HEK293 (cell line): ENCODE data around the gene COL6A5.

Source experiments
- CTCF ChIA-PET: fragments of 350-600 bp; formaldehyde crosslinking; extraction: SDS; loops from one replicate; lab custom pipeline; 2021; ENCODE audit warnings: antibody characterized with exemption; lab: Yijun Ruan, JAX
- POLR2A ChIA-PET: fragments of 300-600 bp; formaldehyde crosslinking; extraction: SDS; loops from one replicate; lab custom pipeline; 2020; ENCODE audit warnings: antibody characterized with exemption, inconsistent platforms; lab: Yijun Ruan, JAX
- H3K27ac ChIP-seq: fragments of 200-500 bp; sonication (Bioruptor generic); 2 replicates; pipeline ENCODE4 v1.5.1; 2014; ENCODE audit warnings: low read depth, low read length, control low read depth, inconsistent platforms; ENCODE audit errors: extremely low read depth
- H3K36me3 ChIP-seq, 2 experiments: fragments of 200-500 bp in 1 of 2; sonication (Bioruptor generic) in 1 of 2; 1 replicate in 1 of 2; 2 replicates in 1 of 2; pipeline ENCODE4 v1.5.1; 2014 to 2017; ENCODE audit warnings: inconsistent platforms in 2 of 2, low read length in 2 of 2; ENCODE audit not compliant: control insufficient read depth in 2 of 2, insufficient read depth in 1 of 2
- H3K4me1 ChIP-seq: fragments of 200-500 bp; sonication (Bioruptor generic); 2 replicates; pipeline ENCODE4 v1.5.1; 2014; ENCODE audit warnings: mild to moderate bottlenecking, low read length, inconsistent platforms; ENCODE audit not compliant: control insufficient read depth, insufficient read depth
- H3K4me3 ChIP-seq: 2 replicates; pipeline ENCODE4 v1.5.1; 2011; ENCODE audit warnings: low read depth, mild to moderate bottlenecking, control low read depth, low read length, moderate library complexity
- H3K9me3 ChIP-seq: fragments of 200-500 bp; sonication (Bioruptor generic); 2 replicates; pipeline ENCODE4 v1.5.1; 2014; ENCODE audit warnings: low read depth, low read length, inconsistent platforms; ENCODE audit not compliant: control insufficient read depth, insufficient read depth
- GLIS1 ChIP-seq: fragments of 450-650 bp; formaldehyde crosslinking; IDR thresholded peaks from 2 replicates; pipeline ENCODE4 v1.5.1; 2016; ENCODE audit warnings: missing biosample characterization, missing genetic modification characterization
- KLF1 ChIP-seq: fragments of 450-650 bp; formaldehyde crosslinking; IDR thresholded peaks from 2 replicates; pipeline ENCODE4 v1.5.1; 2016; ENCODE audit warnings: missing biosample characterization, missing genetic modification characterization
- KLF16 ChIP-seq: fragments of 450-650 bp; formaldehyde crosslinking; IDR thresholded peaks from 2 replicates; pipeline ENCODE4 v1.5.1; 2017; ENCODE audit warnings: missing biosample characterization, missing genetic modification characterization
- KLF7 ChIP-seq: fragments of 450-650 bp; formaldehyde crosslinking; IDR thresholded peaks from 2 replicates; pipeline ENCODE4 v1.5.1; 2016; ENCODE audit warnings: missing biosample characterization, missing genetic modification characterization, borderline replicate concordance
- PRDM1 ChIP-seq: fragments of 450-650 bp; formaldehyde crosslinking; IDR thresholded peaks from 2 replicates; pipeline ENCODE4; 2016; ENCODE audit warnings: missing biosample characterization, missing genetic modification characterization
- SP2 ChIP-seq: fragments of 450-650 bp; formaldehyde crosslinking; IDR thresholded peaks from 2 replicates; pipeline ENCODE4 v1.5.1; 2016; ENCODE audit warnings: missing biosample characterization, missing genetic modification characterization
- TCF7L2 ChIP-seq: IDR thresholded peaks from 2 replicates; pipeline ENCODE4 v1.6.1; 2011; ENCODE audit warnings: low read depth, mild to moderate bottlenecking, inconsistent platforms, low read length, moderate library complexity, borderline replicate concordance
- ZBTB44 ChIP-seq: fragments of 450-650 bp; IDR thresholded peaks from 2 replicates; pipeline ENCODE4 v1.5.1; 2018; ENCODE audit warnings: missing biosample characterization, mild to moderate bottlenecking, missing genetic modification characterization
- ZBTB6 ChIP-seq: fragments of 450-650 bp; formaldehyde crosslinking; IDR thresholded peaks from 2 replicates; pipeline ENCODE4 v1.5.1; 2017; ENCODE audit warnings: missing biosample characterization, missing genetic modification characterization
- ZEB2 ChIP-seq: fragments of 450-650 bp; formaldehyde crosslinking; IDR thresholded peaks from 2 replicates; pipeline ENCODE4 v1.5.1; 2016; ENCODE audit warnings: missing biosample characterization, missing genetic modification characterization
- ZFP37 ChIP-seq: fragments of 450-650 bp; formaldehyde crosslinking; IDR thresholded peaks from 2 replicates; pipeline ENCODE4 v1.5.1; 2016; ENCODE audit warnings: missing biosample characterization, missing genetic modification characterization
- ZNF140 ChIP-seq: fragments of 450-650 bp; formaldehyde crosslinking; IDR thresholded peaks from 2 replicates; pipeline ENCODE4 v1.5.1; 2016; ENCODE audit warnings: missing biosample characterization, missing genetic modification characterization
- ZNF146 ChIP-seq: fragments of 450-650 bp; formaldehyde crosslinking; IDR thresholded peaks from 2 replicates; pipeline ENCODE4 v1.5.1; 2016; ENCODE audit warnings: missing biosample characterization, missing genetic modification characterization
- ZNF169 ChIP-seq: fragments of 450-650 bp; formaldehyde crosslinking; IDR thresholded peaks from 2 replicates; pipeline ENCODE4 v1.5.1; 2016; ENCODE audit warnings: missing biosample characterization, missing genetic modification characterization
- ZNF18 ChIP-seq: fragments of 450-650 bp; formaldehyde crosslinking; IDR thresholded peaks from 2 replicates; pipeline ENCODE4 v1.5.1; 2016; ENCODE audit warnings: missing biosample characterization, missing genetic modification characterization
- ZNF19 ChIP-seq: fragments of 450-650 bp; formaldehyde crosslinking; IDR thresholded peaks from 2 replicates; pipeline ENCODE4; 2016; ENCODE audit warnings: missing biosample characterization, missing genetic modification characterization, low read depth
- ZNF211 ChIP-seq: fragments of 450-650 bp; formaldehyde crosslinking; IDR thresholded peaks from 2 replicates; pipeline ENCODE4 v1.5.1; 2016; ENCODE audit warnings: low read depth, missing biosample characterization, missing genetic modification characterization
- ZNF239 ChIP-seq: fragments of 450-650 bp; formaldehyde crosslinking; IDR thresholded peaks from 2 replicates; pipeline ENCODE4 v1.5.1; 2016; ENCODE audit warnings: missing biosample characterization, missing genetic modification characterization
- ZNF280C ChIP-seq: fragments of 450-650 bp; formaldehyde crosslinking; IDR thresholded peaks from 2 replicates; pipeline ENCODE4 v1.5.1; 2016; ENCODE audit warnings: missing biosample characterization, missing genetic modification characterization
- ZNF341 ChIP-seq: fragments of 450-650 bp; formaldehyde crosslinking; IDR thresholded peaks from 2 replicates; pipeline ENCODE4; 2016; ENCODE audit warnings: low read depth, missing biosample characterization, missing genetic modification characterization
- ZNF362 ChIP-seq: fragments of 450-650 bp; formaldehyde crosslinking; IDR thresholded peaks from 2 replicates; pipeline ENCODE4 v1.5.1; 2016; ENCODE audit warnings: missing biosample characterization, missing genetic modification characterization
- ZNF398 ChIP-seq: fragments of 450-650 bp; formaldehyde crosslinking; IDR thresholded peaks from 2 replicates; pipeline ENCODE4 v1.5.1; 2017; ENCODE audit warnings: missing biosample characterization, missing genetic modification characterization
- ZNF571 ChIP-seq: fragments of 450-650 bp; formaldehyde crosslinking; IDR thresholded peaks from 2 replicates; pipeline ENCODE4 v1.5.0; 2017; ENCODE audit warnings: missing biosample characterization, missing genetic modification characterization
- ZNF580 ChIP-seq: fragments of 450-650 bp; formaldehyde crosslinking; IDR thresholded peaks from 2 replicates; pipeline ENCODE4 v1.5.1; 2016; ENCODE audit warnings: missing biosample characterization, missing genetic modification characterization
- ZNF677 ChIP-seq: fragments of 450-650 bp; IDR thresholded peaks from 2 replicates; pipeline ENCODE4 v1.5.0; 2018; ENCODE audit warnings: missing biosample characterization, mild to moderate bottlenecking, missing genetic modification characterization, moderate library complexity
- ZNF692 ChIP-seq: fragments of 450-650 bp; formaldehyde crosslinking; IDR thresholded peaks from 2 replicates; pipeline ENCODE4 v1.5.1; 2016; ENCODE audit warnings: missing biosample characterization, missing genetic modification characterization

COL6A5 gene

GRCh38 chr3:130424837-130425236 lies 79.4 kb downstream of the COL6A5 start (continued):
- TF ChIP-seq ZBTB6 (tag by site-specific recombination), result no peak
- no peak for TF ChIP-seq ZNF280C (tag by site-specific recombination)
- TF ChIP-seq ZNF677, result no peak
- TF ChIP-seq KLF1 (tag by site-specific recombination), result no peak
- no peak for TF ChIP-seq ZNF571 (tag by site-specific recombination)

- ChIA-PET CTCF (no interaction called here), POLR2A (no interaction called here)
- no peaks in the 10 kb centered on the region for H3K9me3 ChIP-seq
- H3K36me3 ChIP-seq, result no peaks in the 10 kb centered on the region
- H3K4me1 ChIP-seq, result peaks cover 14% of the 10 kb centered on the region
- H3K4me3 ChIP-seq, result no peak overlapping the region
- H3K27ac ChIP-seq, result no peak overlapping the region
- 0 out of 2 replicates have a peak, but pooled peaks have one; percentile 6 for TF ChIP-seq ZNF140
- TF ChIP-seq GLIS1 (tag by site-specific recombination), result peak; percentile 27; the same call in 1 of the 2 replicates
- TF ChIP-seq ZNF362 (tag by site-specific recombination), result 0 out of 2 replicates have a peak, but pooled peaks have one; percentile 40
- 0 out of 2 replicates have a peak, but pooled peaks have one; percentile 44 for TF ChIP-seq ZNF19 (tag by site-specific recombination)
- peak; percentile 95 for TF ChIP-seq ZEB2 (tag by site-specific recombination)
- peak; percentile 38; the same call in 1 of the 2 replicates for TF ChIP-seq ZNF18 (tag by site-specific recombination)
- peak; percentile 72 for TF ChIP-seq ZNF692 (tag by site-specific recombination)
- TF ChIP-seq ZNF239, result no peak
- TF ChIP-seq ZNF169, result no peak
- TF ChIP-seq KLF16 (tag by site-specific recombination), result no peak
- no peak for TF ChIP-seq ZNF341 (tag by site-specific recombination)
- peak; percentile 64; the same call in 1 of the 2 replicates for TF ChIP-seq KLF7 (tag by site-specific recombination)
- no peak for TF ChIP-seq ZFP37 (tag by site-specific recombination)
- TF ChIP-seq SP2 (tag by site-specific recombination), result 0 out of 2 replicates have a peak, but pooled peaks have one; percentile 17
- TF ChIP-seq ZNF580 (tag by site-specific recombination), result peak; percentile 85
- no peak for TF ChIP-seq PRDM1 (tag by site-specific recombination)
- peak; percentile 83 for TF ChIP-seq TCF7L2
- peak; percentile 55; the same call in 1 of the 2 replicates for TF ChIP-seq ZNF146 (tag by site-specific recombination)
- no peak for TF ChIP-seq ZNF211 (tag by site-specific recombination)
- TF ChIP-seq ZBTB44, result peak; percentile 47; the same call in 1 of the 2 replicates
- TF ChIP-seq ZNF398 (tag by site-specific recombination), result peak; percentile 60
Measured at GRCh38 chr3:130425484-130425883, 80.0 kb downstream of the COL6A5 start.
